C4-2B (cell line): Measurements from ENCODE around the gene KAZN.

Experiments used
- H3K27ac ChIP-seq: fragments of 450-650 bp; 2 replicates; pipeline ENCODE4 v1.5.1; 2017
- CTCF ChIP-seq: fragments of 450-650 bp; conservative IDR thresholded peaks from 2 replicates; pipeline ENCODE4 v1.5.1; 2017; ENCODE audit warnings: mild to moderate bottlenecking
- ZFX ChIP-seq: fragments of 450-650 bp; IDR thresholded peaks from 2 replicates; pipeline ENCODE4 v1.6.1; 2017

Gene KAZN

GRCh38 chr1:15094719-15095495, 496.4 kb downstream of the KAZN start:
- no peak overlapping the region for H3K27ac ChIP-seq
- TF ChIP-seq ZFX (no peak), CTCF (no peak)

- H3K27ac ChIP-seq = no peak overlapping the region
- TF ChIP-seq ZFX (no peak), CTCF (no peak)
Observed at GRCh38 chr1:15095496-15095875, 497.0 kb downstream of the KAZN start.

- no peak for TF ChIP-seq ZFX
- no peak for TF ChIP-seq CTCF
Observed at GRCh38 chr1:15096293-15096692, 497.8 kb downstream of the KAZN start.

GRCh38 chr1:15098176-15099125, 500.0 kb downstream of the KAZN start:
- TF ChIP-seq ZFX = no peak
- TF ChIP-seq CTCF = no peak
- H3K27ac ChIP-seq = no peak overlapping the region

More at GRCh38 chr1:15096293-15096692, 497.8 kb downstream of the KAZN start:
- H3K27ac ChIP-seq = no peak overlapping the region

- TF ChIP-seq CTCF = no peak
- no peak for TF ChIP-seq ZFX
- no peak overlapping the region for H3K27ac ChIP-seq
Observed at GRCh38 chr1:15099441-15100120, 501.1 kb downstream of the KAZN start.

GRCh38 chr1:15100121-15100879, 501.8 kb downstream of the KAZN start:
- TF ChIP-seq CTCF (peak; percentile 80), ZFX (no peak)
- H3K27ac ChIP-seq = no peak overlapping the region
